Activated naive CD4-positive, alpha-beta T cell treated with anti-CD3 and anti-CD28 coated beads for 36 hours (primary cell): Measurements from ENCODE around the gene YAF2. TPM values are rescaled to one million over a fixed set of nuclear protein-coding genes. Genes with fewer than 3 reads are reported as not detected.

Experiments used
- total RNA-seq, 2 experiments: library from RNA; stranded (reverse); gene quantifications; one replicate each; pipeline ENCODE4 v1.2.3, GENCODE V29; 2021

Gene YAF2
- total RNA-seq, 2 experiments from 2014 or later: 28.6 to 34.8 TPM

Other genes starting within 250 kb of the YAF2 start
- gene GXYLT1, start 93.4 kb downstream of the YAF2 start, total RNA-seq: 1 to 10 TPM; 4.6 to 5.1 TPM
- gene ZCRB1, start 87.8 kb upstream of the YAF2 start, total RNA-seq: 10 to 100 TPM; 79.5 to 84.2 TPM
- 10 to 100 TPM; 52.9 to 63.3 TPM for gene PPHLN1, start 87.9 kb upstream of the YAF2 start, total RNA-seq